ENCODE data around the gene TMBIM6.

GRCh38 chr12:49748800-49749199 lies 7.4 kb downstream of the TMBIM6 start:
- TF ChIP-seq, protein P1, sequence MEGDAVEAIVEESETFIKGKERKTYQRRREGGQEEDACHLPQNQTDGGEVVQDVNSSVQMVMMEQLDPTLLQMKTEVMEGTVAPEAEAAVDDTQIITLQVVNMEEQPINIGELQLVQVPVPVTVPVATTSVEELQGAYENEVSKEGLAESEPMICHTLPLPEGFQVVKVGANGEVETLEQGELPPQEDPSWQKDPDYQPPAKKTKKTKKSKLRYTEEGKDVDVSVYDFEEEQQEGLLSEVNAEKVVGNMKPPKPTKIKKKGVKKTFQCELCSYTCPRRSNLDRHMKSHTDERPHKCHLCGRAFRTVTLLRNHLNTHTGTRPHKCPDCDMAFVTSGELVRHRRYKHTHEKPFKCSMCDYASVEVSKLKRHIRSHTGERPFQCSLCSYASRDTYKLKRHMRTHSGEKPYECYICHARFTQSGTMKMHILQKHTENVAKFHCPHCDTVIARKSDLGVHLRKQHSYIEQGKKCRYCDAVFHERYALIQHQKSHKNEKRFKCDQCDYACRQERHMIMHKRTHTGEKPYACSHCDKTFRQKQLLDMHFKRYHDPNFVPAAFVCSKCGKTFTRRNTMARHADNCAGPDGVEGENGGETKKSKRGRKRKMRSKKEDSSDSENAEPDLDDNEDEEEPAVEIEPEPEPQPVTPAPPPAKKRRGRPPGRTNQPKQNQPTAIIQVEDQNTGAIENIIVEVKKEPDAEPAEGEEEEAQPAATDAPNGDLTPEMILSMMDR (IDR thresholded peaks at IDR 0.05) = no peak
- TF ChIP-seq RFX5 (IDR thresholded peaks at IDR 0.05; ENCODE audit: low read length) (no peak), EP300 (IDR thresholded peaks at IDR 0.05; ENCODE audit: borderline replicate concordance in 1 of 2, low read depth in 1 of 2, low read length in 1 of 2) (no peak), POLR2AphosphoS5 (IDR thresholded peaks at IDR 0.05; ENCODE audit: low read depth, low read length) (no peak), MXI1 (IDR thresholded peaks at IDR 0.05; ENCODE audit: low read depth, low read length) (no peak), RCOR1 (IDR thresholded peaks at IDR 0.05; ENCODE audit: low read length) (no peak), FOSL2 (IDR thresholded peaks at IDR 0.05; ENCODE audit: borderline replicate concordance, low read depth) (no peak), TEAD4 (IDR thresholded peaks at IDR 0.05; ENCODE audit: borderline replicate concordance, insufficient read depth) (no peak)
- TF ChIP-seq, protein P2, sequence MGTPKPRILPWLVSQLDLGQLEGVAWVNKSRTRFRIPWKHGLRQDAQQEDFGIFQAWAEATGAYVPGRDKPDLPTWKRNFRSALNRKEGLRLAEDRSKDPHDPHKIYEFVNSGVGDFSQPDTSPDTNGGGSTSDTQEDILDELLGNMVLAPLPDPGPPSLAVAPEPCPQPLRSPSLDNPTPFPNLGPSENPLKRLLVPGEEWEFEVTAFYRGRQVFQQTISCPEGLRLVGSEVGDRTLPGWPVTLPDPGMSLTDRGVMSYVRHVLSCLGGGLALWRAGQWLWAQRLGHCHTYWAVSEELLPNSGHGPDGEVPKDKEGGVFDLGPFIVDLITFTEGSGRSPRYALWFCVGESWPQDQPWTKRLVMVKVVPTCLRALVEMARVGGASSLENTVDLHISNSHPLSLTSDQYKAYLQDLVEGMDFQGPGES (IDR thresholded peaks at IDR 0.05; ENCODE audit: low read depth, low read length) = no peak

All from SK-N-SH (cell line).